Glomerular endothelial cell (primary cell): ENCODE results near the gene TMC3. TPM values are rescaled to one million over a fixed set of nuclear protein-coding genes. Genes with fewer than 3 reads are reported as not detected.
A peak's percentile ranks its signal among the peaks of the same experiment; 100 is the strongest.
"Not testable (repeated sequence)": the region's sequence is repeated elsewhere in the genome, so short reads cannot be mapped to it uniquely, and the experiment has no call there.

Experiments used
- DNase-seq: peaks from one replicate; pipeline ENCODE4 v3.0.0-alpha.2; 2011; ENCODE audit warnings: low read depth, low spot score; ENCODE audit errors: extremely low read depth
- total RNA-seq: library from RNA; depleted of rRNA; stranded (reverse); fragments of >200 nt; gene quantifications from 2 replicates; pipeline ENCODE4 v1.2.3, GENCODE V29; 2015

The TMC3 gene
- total RNA-seq: not detected in 2 replicates

DNA sequence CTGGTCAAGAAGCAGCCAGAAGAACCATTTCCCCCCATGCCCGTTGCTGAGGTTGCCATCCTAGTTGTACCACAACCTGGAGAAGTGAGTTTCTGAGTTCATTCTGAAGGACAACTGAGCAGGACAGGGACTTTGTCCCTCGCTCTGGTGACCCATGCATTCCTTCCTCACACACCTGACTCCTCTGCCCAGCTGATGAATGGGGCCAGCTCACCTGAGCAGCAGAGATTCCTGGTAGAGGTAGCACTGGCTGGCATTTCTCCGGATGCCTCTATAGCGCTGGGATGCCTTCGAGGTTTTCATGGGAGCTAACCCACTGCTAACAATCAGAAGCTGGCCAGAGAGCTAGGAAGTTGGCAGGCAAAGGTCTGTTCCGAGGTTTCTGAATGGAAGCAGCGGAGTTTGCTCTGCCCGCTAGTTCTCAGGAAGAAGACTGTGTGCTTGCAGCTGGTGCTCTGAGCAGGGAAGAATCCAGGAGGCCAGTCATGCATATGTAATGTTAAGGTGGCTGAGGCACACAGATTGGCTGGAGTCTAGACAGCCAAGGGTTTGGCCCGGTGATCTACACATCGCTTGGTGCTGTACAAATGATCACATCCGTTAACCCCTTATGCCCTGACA is at the start of gene TMC3:
Gene TMC3 (minus strand): TSS at position 439 of the 621 bp plus-strand sequence. CDS start 136 bp downstream, at position 303.
- no peak for DNase-seq

DNA sequence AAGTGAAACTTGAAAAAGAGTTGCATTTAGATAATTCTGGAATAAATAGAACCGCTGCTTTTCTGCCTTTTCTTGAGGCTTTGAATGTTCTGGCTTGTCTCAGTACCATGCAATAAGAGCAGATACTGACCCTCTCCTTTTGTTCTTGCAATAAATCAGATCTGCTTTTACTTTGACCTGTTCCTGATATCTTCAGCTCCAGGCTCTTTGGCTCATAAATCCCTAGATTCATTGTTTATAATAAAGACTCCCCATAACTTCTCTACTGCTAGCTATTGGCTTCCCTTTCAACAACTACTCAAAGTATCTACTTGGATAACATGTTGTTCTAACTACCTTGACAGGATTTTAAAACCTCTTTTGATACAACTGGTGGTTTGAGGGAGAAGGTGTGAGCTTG is 47.4 kb upstream of the TMC3 start:
- DNase-seq: no peak

DNA sequence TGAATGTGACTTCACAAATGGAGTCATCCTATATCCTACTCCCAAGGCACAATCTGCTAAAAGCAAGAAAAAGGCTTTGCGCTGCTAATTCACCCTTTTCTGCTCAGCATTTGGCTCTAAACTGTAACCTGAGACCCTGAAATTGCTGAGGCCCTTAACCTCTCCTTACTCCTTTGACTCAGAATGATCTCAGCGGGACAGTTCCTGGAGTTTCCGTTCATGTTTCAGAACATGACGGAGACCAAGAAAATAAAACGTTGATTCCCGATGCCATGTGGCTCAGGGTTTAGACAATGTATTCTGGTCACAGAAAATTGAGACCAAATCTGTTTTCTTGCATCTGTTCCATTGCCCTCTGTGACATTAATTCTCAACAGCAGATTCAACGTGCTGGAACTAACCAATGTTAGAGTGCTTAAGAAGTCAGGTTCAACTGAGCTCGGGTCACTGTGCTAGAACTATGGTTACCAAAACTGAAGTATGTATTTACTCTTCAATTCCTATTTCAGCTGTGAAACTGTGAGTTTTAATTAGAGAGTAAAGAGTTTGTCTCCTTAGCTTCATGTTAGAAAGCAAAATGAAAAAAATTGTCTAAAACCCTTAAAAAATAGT is 45.4 kb upstream of the TMC3 start:
- no peak for DNase-seq

DNA sequence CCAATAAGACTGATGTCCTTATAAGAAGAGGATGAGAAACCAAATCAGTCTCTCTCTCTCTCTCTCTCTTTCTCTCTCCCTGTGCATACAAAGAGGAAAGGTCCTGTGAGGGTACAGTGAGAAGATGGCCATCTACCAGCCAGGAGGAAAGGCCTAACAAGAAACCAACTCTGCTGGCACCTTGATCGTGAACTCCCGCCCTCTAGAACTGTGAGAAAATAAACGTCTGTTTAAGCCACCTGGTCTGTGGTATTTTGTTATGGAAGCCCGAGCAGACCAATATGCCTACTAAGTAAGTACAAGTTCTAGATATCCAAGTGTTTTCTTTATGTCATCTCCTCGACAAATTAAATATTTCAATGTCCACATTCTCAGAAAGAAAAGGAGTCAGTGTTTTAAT is 44.9 kb upstream of the TMC3 start:
- DNase-seq: no peak

DNA sequence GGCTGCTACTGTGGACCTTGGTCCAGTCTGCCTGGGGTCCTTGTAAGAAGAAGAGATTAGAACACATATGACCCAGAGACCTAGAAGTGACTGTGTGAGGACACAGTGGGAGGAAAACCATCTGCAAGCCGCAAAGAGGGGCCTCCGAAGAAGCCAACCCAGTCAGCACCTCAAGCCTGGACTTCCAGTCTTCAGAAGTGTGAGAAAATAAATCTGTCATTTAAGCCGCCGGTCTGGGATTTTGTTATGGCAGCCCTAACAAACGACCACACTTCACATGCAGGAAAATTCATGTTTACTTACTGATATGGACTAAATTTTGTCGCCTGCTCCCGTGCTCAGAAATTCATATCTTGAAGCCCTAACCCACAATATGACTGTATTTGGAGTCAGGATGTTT is 44.4 kb upstream of the TMC3 start:
- DNase-seq: no peak

DNA sequence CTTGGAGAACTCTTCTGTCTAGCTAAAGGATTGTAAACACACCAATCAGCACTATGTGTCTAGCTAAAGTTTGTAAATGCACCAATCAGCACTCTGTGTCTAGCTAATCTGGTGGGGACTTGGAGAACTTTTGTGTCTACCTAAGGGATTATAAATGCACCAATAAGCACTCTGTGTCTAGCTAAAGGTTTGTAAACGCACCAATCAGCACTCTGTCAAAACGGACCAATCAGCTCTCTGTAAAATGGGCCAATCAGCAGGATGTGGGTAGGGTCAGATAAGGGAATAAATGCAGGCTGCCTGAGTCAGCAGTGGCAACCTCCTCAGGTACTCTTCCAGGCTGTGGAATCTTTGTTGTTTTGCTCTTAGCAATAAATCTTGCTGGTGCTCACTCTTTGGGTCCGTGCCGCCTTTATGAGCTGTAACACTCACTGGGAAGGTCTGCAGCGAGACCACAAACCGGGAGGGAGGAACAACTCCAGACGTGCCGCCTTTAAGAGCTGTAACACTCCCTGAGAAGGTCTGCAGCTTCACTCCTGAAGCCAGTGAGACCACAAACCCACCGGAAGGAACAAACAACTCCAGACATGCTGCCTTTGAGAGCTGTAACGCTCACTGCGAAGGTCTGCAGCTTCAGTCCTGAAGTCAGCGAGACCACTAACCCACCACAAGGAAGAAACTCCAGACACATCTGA is 40.4 kb upstream of the TMC3 start:
- DNase-seq: not testable (repeated sequence)

DNA sequence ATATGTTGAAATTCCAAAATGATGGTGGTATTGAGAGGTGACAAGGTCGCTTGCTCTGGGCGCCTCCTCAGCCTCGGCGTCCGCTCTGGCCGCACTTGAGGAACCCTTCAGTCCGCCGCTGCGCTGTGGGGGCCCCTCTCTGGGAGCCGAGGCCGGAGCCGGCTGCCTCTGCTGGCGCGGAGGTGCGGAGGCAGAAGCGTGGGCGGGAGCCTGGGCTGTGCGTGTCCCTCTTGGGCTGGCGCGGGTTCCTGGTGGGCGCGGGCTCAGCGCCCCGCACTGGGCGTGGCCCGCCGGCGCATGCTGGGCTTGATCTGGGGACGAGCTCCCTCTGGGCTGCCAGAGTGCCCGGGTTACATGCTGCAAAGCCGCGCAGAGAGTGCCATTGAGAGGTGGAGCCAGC is 39.8 kb upstream of the TMC3 start:
- DNase-seq: no peak

DNA sequence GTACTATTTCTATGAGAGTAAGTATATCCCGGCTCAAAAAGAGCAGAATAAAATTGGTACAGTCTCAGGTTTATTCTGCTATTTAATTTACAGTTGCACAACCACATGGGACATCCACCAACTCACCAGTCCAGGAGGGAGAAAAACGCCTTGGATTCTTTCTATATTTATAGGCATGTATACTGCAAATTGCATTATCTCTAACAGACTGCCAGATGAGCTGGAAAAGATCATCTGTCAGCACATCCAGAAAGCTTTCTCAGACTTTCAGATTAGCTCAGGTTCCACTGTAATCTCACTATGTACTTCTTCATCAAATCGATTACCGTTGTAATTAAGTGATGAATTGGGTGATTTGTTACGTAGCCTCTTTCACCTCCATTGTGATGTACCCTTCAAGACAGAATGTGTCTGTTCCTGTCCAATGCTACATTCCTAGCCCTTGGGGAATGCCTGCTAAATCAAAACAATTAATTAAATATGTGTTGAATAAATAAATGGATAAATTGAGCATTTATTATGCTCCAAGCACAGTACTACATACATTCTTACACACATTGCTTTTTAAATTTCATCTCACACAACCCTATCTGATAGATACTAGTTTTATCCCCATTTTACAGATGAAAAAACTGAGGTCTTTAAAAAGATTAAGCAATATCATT is 38.1 kb upstream of the TMC3 start:
- no peak for DNase-seq

DNA sequence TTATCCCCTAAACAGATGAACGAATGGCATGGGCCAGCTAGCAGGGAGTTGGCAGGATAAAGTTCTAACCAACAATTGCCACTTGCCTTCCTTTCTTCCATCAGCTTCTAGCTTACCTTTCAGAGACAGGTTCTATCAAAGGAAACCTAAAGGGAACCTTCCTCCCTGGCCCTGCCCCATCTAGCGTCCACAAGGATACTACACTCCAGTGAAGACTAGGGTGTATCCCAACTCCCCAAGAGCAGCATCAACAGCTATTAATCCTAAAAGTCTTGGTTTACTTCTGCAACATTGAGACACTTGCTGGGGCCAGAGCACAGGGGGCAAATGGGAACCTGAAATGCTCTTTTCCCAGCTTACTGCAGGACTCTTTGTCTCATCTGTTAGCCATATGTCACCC is 37.0 kb upstream of the TMC3 start:
- DNase-seq: no peak

DNA sequence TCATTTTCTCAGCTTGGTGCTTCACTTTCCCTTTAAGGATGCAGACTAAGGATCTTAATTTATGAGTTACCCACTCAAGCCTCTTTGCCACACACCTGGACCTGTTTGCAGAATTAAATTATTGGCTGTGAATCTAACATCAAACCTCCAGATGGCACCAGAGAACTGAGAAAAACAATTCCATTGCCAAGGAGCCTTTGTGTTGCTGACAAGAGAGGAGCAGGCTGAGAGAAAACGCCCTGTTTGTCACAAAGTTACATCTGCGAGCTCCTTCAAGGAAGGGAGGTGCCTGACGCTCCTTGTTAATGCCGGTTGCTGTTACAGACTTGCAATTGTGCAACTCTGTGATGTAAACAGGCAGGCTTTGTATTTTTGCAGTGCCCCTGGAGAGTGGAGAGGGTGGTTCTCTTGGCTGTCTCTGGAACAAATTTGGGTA is 36.3 kb upstream of the TMC3 start:
- DNase-seq: peak; percentile 41

DNA sequence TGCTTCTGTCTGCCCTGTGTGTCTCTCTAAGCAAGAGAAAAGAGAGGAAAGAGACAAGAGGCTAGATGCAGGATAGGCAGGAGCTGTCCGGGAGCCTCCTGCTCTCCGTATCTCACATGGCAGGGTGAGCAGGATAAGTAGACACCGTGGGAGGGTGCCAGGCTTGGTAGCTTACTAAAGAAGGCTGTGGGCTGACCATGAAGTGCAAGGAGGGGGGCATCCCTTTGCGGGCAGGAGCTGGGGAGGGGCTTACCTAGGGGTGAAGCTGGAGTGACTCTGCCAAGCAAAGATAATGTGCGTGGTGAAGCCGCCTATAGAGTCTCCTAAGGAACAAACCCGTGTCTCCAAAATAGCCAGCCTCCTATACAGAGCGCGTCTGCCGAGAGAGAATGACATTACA is 33.7 kb upstream of the TMC3 start:
- no peak for DNase-seq

DNA sequence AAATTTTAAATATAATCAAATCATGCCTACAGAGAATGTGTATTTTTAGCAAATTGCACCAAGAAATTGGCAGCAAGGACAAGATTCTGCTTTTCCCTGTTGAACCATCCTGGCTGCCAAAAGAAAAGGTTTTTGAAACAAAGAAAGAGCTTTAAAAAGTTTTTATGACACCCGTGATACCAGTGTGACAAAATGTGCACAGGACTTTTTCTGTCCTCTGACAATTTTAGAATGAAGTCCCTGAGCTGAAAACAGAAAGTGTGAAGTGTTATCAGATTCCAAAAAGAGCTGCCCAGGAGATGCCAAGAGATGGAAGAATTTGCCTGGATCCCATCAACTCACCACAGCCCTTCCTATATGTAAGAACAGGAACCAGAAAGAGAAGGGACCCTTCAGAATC is 33.2 kb upstream of the TMC3 start:
- DNase-seq: no peak

DNA sequence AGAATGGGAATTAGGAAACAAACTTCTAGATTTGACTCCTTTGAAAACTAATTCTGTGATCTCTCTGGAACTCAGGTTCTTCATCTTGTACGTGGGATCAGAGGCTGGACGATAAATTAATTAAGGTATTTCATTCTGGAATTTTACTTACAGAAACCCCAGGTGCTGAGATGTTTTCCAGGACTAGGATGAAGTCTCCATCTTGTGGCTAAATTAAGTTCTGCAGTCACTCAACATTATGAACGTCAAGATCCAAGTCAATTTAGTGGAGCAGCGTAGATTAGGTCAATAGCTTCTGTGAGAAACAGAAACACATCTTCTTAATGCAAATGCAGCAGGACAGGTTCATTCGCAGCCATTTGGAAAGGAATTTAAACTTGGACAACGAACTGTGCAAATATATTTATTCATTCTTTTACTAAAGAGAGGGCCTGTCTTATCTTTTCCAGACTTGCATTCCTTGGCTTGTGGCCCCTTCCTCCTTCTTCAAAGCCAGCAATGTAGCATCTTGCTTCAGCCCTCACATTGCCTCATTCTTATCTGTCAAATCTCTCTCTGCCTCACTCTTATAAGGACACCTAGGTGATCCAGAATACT is 26.7 kb upstream of the TMC3 start:
- DNase-seq: peak; percentile 42

DNA sequence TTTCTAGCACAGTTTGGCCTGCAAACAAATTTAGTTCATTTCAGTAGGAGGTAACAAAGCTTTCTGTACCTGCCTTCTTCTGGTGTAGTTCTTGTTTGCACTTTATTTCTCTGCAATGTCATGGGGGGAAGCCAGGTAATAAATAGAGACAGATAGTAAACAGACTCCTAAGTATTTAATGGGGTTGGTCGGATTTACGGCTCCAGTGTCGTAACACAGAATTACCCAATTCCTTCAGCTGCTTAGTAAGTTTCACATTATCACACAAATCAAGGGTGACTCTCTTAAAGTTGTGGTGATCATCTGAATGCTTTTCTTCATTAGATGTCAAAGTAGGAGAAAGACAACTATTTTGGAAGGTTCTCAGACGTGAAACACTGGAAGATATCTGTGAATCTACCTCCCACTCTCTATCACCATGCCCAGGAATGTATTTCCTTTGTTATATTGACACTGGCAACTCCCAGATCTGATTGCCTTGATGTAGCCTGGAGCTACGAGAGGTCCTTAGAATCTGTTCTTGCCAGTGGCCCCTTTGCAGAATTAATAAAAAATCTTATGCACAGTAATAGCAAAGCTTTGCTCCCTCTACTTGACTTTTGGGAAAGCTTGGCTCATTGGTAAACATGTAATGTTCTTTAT is 25.0 kb upstream of the TMC3 start:
- no peak for DNase-seq

DNA sequence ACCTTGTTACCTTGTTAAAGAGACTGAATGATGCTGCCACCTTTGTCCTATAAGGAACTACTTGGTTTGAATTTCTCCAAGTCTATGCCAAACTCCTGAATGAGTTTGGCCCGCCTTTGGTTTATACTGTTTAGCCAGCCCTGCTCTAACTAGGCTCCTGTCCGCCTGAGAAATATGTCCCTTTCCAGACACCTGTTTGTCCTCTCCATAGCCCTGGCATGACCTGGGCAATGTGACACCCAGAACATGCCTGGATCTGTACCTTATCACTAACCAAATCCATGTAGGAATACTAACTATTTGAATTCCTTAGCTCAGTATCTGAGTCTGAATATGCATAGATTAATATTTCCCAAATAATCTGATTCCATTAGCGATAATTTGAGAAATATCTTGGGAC is 24.4 kb upstream of the TMC3 start:
- no peak for DNase-seq

DNA sequence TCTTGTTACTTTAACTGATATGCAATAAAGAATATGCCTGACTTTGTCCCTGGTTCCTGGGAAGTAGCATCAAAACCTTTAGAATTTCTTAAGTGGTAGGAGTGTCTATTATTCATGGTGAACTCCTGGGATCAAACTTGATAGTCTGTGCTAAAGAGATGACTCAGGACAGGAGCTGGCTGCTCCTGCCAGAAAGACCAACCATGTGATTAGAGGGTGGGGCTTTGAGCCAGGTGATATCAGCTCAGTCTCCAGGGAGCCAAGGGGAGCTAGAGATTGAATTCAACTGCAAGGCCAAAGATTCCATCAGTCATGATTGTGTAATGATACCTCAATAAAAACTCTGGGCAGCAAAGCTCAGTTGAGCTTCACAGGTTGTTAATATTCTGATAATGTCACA is 20.6 kb upstream of the TMC3 start:
- DNase-seq: no peak

DNA sequence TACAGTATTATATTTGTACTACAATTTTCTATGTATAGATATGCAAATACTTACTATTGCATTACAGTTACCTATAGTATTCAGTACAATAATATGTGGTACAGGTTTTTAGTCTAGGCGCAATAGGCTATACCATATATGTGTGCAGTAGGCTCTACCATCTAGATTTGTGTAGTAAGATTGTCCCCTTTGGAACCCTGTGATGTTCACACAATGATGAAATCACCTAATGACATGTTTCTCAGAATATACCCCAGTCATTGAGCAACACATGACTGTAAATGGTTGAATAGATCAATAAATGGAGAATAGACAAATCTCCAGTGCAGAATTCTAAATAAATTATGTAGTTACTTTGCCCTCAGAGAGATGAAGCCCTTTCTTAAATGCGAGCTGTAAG is 17.6 kb upstream of the TMC3 start:
- no peak for DNase-seq

DNA sequence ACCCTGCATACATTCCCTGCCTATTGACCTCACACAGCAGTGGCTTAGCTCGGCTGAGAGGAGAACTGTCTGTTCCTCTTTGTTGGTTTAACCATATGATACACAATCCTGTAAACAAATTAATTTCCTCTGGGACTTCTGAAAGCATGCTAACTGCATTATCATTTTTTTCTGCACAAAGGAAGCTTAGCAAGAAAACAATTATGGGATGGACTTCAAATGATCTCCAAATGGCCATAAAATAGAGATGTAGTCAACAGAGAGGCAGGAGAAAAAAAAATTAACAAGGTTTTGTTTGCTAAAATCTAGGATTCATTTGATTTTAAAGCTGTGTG is 14.4 kb upstream of the TMC3 start:
- no peak for DNase-seq

DNA sequence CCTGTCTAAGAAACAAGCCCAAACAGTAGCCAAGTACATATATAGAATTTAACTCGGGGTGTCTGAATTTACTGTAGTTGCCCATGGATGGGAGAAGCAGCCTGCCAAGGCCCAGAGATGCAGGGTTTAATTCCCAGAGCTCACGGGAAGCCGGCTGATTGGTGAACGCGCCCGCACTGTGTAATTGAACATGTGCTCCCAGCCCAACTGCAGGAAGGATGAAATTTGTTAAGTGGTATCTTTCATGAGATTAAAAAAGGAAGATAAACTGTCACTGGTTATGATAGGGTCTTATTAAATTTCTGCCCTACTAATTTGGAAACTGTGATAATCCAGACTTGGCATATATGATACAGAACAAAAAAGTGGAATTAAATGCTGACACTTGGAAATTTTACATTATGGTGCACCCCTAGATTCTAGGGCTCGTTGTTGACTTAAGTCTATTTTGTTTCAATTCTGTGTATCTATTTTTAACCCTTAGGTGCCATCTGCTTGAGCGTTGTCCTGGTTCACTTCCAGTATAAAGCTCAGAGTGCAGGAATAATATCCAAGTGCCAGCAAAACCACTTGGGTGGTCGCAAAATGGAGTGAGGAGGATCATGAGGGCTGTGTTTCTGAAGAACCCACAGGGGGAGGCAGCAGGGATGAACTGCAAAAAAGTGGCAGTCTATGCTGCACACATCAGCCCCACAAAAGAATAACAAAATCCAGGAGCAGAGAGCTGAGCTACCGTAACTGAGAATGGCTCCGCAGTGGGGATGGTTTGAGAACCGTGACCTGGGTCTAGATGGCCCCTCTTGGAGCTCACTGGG is 13.8 kb upstream of the TMC3 start:
- DNase-seq: no peak

DNA sequence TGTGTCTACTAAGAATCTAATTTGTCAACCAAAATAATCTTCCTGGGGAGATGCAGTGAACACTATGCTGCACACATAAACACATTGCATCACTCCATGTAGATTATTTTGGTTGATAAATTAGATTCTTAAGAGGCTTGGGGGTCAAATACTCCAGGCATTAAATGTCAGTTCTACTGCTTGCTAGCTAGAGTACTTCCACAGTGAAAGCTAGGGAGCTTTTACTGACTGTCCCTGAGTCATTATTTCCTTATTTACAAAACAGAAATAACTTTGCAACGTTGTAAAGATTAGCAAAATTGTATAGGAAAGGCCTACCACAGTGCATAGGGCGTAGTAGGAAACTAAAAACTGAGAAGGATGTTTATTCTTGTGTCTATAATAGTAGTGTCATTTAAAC is 12.9 kb upstream of the TMC3 start:
- DNase-seq: no peak
